ENCODE data around the gene AQP11.

GRCh38 chr11:77656362-77656761 lies 66.6 kb downstream of the AQP11 start:
- TF ChIP-seq POLR2A (IDR thresholded peaks at IDR 0.05; ENCODE audit: borderline replicate concordance, extremely low read depth, insufficient read depth, insufficient read length) (no peak), CTCF (IDR thresholded peaks at IDR 0.05 in 2 of 3, conservative IDR thresholded peaks at IDR 0.05 in 1 of 3; ENCODE audit: borderline replicate concordance in 1 of 3, insufficient read depth in 1 of 3, low read depth in 2 of 3, low read length in 2 of 3) (no peak), EZH2 (IDR thresholded peaks at IDR 0.05) (no peak), FOSL1 (IDR thresholded peaks at IDR 0.05; ENCODE audit: low read depth) (no peak), MAX (IDR thresholded peaks at IDR 0.05) (no peak), JUND (IDR thresholded peaks at IDR 0.05) (no peak), YY1 (IDR thresholded peaks at IDR 0.05; ENCODE audit: extremely low read depth, insufficient replicate concordance, low read depth, low read length) (no peak), EZH2phosphoT487 (IDR thresholded peaks at IDR 0.05; ENCODE audit: borderline replicate concordance) (no peak)
